Glutamatergic neuron (in vitro differentiated cells): ENCODE data around the gene PIAS1. TPM values are rescaled to one million over a fixed set of nuclear protein-coding genes. Genes with fewer than 3 reads are reported as not detected.

ENCODE experiments used
- DNase-seq: peaks from one replicate; pipeline ENCODE4 v3.0.0; 2022
- H3K27ac Mint-ChIP-seq: one replicate; pipeline ENCODE4 v1.8.0; 2020; ENCODE audit warnings: mild to moderate bottlenecking, mixed read lengths, inconsistent platforms; ENCODE audit not compliant: unreplicated experiment
- H3K27me3 Mint-ChIP-seq: one replicate; pipeline ENCODE4 v1.8.0; 2020; ENCODE audit warnings: mild to moderate bottlenecking, moderate library complexity, mixed read lengths, inconsistent platforms; ENCODE audit not compliant: unreplicated experiment
- H3K36me3 Mint-ChIP-seq: one replicate; pipeline ENCODE4 v1.8.0; 2020; ENCODE audit warnings: mild to moderate bottlenecking, mixed read lengths, inconsistent platforms; ENCODE audit not compliant: unreplicated experiment
- H3K4me1 Mint-ChIP-seq: one replicate; pipeline ENCODE4 v1.8.0; 2020; ENCODE audit warnings: mild to moderate bottlenecking, low read depth, mixed read lengths, inconsistent platforms; ENCODE audit not compliant: unreplicated experiment
- H3K4me3 Mint-ChIP-seq: one replicate; pipeline ENCODE4 v1.8.0; 2020; ENCODE audit warnings: mild to moderate bottlenecking, mixed read lengths, inconsistent platforms; ENCODE audit not compliant: unreplicated experiment
- H3K9me3 Mint-ChIP-seq: one replicate; pipeline ENCODE4 v1.8.0; 2020; ENCODE audit warnings: mild to moderate bottlenecking, moderate library complexity, mixed read lengths, inconsistent platforms; ENCODE audit not compliant: unreplicated experiment
- total RNA-seq: library from RNA; stranded (reverse); fragmentation: NEBNext Ultra II Directional; extraction: Animal tissue kit (Norgen Biotek cat#: 25700); gene quantifications from one replicate; pipeline ENCODE4 v1.2.1, GENCODE V29; 2021; ENCODE audit not compliant: unreplicated experiment
- TF ChIP-seq, protein P1 (sequence below): fragments of 200-600 bp; sonication (generic); IDR thresholded peaks from one replicate; pipeline ENCODE4 v1.5.0; 2021; ENCODE audit not compliant: partially characterized antibody, unreplicated experiment

The PIAS1 gene
- total RNA-seq, 1 donor from 2014 or later = 64.9 TPM

- H3K4me1 Mint-ChIP-seq = peaks cover 2% of the 10 kb centered on the region
- no peaks in the 10 kb centered on the region for H3K36me3 Mint-ChIP-seq
- DNase-seq = no peak
- TF ChIP-seq, protein P1, sequence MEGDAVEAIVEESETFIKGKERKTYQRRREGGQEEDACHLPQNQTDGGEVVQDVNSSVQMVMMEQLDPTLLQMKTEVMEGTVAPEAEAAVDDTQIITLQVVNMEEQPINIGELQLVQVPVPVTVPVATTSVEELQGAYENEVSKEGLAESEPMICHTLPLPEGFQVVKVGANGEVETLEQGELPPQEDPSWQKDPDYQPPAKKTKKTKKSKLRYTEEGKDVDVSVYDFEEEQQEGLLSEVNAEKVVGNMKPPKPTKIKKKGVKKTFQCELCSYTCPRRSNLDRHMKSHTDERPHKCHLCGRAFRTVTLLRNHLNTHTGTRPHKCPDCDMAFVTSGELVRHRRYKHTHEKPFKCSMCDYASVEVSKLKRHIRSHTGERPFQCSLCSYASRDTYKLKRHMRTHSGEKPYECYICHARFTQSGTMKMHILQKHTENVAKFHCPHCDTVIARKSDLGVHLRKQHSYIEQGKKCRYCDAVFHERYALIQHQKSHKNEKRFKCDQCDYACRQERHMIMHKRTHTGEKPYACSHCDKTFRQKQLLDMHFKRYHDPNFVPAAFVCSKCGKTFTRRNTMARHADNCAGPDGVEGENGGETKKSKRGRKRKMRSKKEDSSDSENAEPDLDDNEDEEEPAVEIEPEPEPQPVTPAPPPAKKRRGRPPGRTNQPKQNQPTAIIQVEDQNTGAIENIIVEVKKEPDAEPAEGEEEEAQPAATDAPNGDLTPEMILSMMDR = no peak
- H3K27ac Mint-ChIP-seq = no peak overlapping the region
- peaks cover 2% of the 10 kb centered on the region for H3K9me3 Mint-ChIP-seq
- no peak overlapping the region for H3K4me3 Mint-ChIP-seq
- peaks cover 4% of the 10 kb centered on the region for H3K27me3 Mint-ChIP-seq
Observed at GRCh38 chr15:68206711-68207151, 152.6 kb downstream of the PIAS1 start.

GRCh38 chr15:68207176-68207935 is 153.2 kb downstream of the PIAS1 start:
- peaks cover 2% of the 10 kb centered on the region for H3K9me3 Mint-ChIP-seq
- no peaks in the 10 kb centered on the region for H3K36me3 Mint-ChIP-seq
- H3K27ac Mint-ChIP-seq = no peak overlapping the region
- TF ChIP-seq, protein P1 = no peak
- H3K27me3 Mint-ChIP-seq = peaks cover 4% of the 10 kb centered on the region
- no peak overlapping the region for H3K4me3 Mint-ChIP-seq
- peaks cover 2% of the 10 kb centered on the region for H3K4me1 Mint-ChIP-seq
- DNase-seq = no peak

DNA sequence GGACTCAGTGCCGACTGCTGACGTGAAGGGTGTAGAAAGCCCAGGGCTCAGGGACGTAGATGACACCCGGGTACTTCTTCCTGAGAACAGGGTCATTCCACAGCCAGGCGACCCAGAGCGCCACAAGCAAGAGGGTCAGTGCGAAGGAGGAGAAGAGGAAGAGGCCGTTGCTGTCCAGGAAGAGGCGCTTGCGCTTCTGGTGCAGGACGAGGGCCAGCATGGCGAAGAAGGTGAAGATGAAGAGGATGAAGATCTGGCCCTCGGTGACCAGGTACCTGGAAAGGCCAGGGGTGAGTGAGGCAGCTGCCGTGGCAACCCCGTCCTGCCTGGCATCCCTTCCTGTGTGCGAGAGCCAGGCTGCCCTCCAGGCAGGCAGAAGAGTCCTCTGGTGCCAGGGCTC is 154.0 kb downstream of the PIAS1 start:
- H3K9me3 Mint-ChIP-seq = peaks cover 2% of the 10 kb centered on the region
- H3K4me3 Mint-ChIP-seq = no peak overlapping the region
- H3K27ac Mint-ChIP-seq = no peak overlapping the region
- no peaks in the 10 kb centered on the region for H3K36me3 Mint-ChIP-seq
- TF ChIP-seq, protein P1 = no peak
- DNase-seq = no peak
- peaks cover 2% of the 10 kb centered on the region for H3K4me1 Mint-ChIP-seq
- H3K27me3 Mint-ChIP-seq = peaks cover 4% of the 10 kb centered on the region

DNA sequence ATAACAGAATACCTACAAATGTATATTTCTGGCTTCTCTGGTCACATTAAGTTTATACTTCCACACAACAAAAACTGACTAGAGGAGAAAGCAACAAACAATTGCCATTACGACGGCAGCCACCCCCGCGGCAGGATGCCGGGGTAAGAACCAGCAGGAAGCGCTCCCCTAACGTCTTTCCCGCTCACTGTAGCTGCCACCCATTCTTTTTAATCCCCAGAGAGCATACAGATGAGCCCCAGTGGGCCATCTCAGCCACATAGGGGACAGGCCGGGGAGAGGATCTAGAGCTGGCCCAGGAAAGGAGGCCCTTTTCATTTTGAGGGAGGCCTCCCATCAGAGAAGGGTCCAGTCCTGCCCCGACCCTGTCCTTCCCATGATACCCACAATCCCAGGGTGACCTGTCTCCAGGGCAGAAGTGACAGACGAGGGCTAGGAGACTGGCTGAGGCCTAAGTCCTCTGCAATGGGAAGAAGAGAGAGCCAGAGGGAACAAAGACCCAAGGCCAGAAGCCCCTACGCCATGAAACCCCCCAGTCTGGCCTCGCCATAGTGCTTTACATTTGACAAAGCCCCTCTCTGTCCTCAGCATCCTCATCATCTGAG is 154.6 kb downstream of the PIAS1 start:
- Mint-ChIP-seq H3K4me3 (no peak overlapping the region), H3K36me3 (no peaks in the 10 kb centered on the region), H3K27ac (no peak overlapping the region), H3K4me1 (peaks cover 2% of the 10 kb centered on the region), H3K27me3 (peaks cover 4% of the 10 kb centered on the region), H3K9me3 (no peaks in the 10 kb centered on the region)
- no peak for DNase-seq
- TF ChIP-seq, protein P1 = no peak

- H3K9me3 Mint-ChIP-seq = no peaks in the 10 kb centered on the region
- no peak overlapping the region for H3K27ac Mint-ChIP-seq
- DNase-seq = no peak
Observed at GRCh38 chr15:68209272-68209671, 155.2 kb downstream of the PIAS1 start.

More at GRCh38 chr15:68209272-68209671, 155.2 kb downstream of the PIAS1 start:
- H3K27me3 Mint-ChIP-seq = peaks cover 4% of the 10 kb centered on the region
- H3K4me1 Mint-ChIP-seq = peaks cover 2% of the 10 kb centered on the region
- TF ChIP-seq, protein P1 = no peak
- no peak overlapping the region for H3K4me3 Mint-ChIP-seq
- H3K36me3 Mint-ChIP-seq = no peaks in the 10 kb centered on the region
